Measurements from ENCODE around the gene SLC44A3.

Gene SLC44A3

GRCh38 chr1:94863297-94863911 is 43.2 kb downstream of the SLC44A3 start:
- H3K27me3 ChIP-seq (ENCODE audit: insufficient read depth, low read length), result no peaks in the 10 kb centered on the region
- no peak overlapping the region for H3K27ac ChIP-seq (ENCODE audit: low read length)
- H3K36me3 ChIP-seq (ENCODE audit: insufficient read depth, low read depth, low read length), result no peaks in the 10 kb centered on the region
- no peak overlapping the region; the same call in 1 of the 2 replicates for H3K9ac ChIP-seq (ENCODE audit: low read depth, low read length)
- H3K4me1 ChIP-seq (ENCODE audit: insufficient read depth, low read length), result peaks cover 51% of the 10 kb centered on the region
- no peaks in the 10 kb centered on the region for H3K9me3 ChIP-seq (ENCODE audit: insufficient read depth, low read depth, low read length)
- no peak overlapping the region; the same call in 1 of the 2 replicates for H3K4me3 ChIP-seq (ENCODE audit: low read length)

- Histone ChIP-seq H3K27ac (ENCODE audit: low read length) (no peak overlapping the region), H3K27me3 (ENCODE audit: insufficient read depth, low read length) (no peaks in the 10 kb centered on the region), H3K36me3 (ENCODE audit: insufficient read depth, low read depth, low read length) (no peaks in the 10 kb centered on the region), H3K4me3 (ENCODE audit: low read length) (peak overlapping the region; percentile 8; the same call in 1 of the 2 replicates), H3K9ac (ENCODE audit: low read depth, low read length) (peak overlapping the region; percentile 33; the same call in 1 of the 2 replicates), H3K4me1 (ENCODE audit: insufficient read depth, low read length) (peaks cover 51% of the 10 kb centered on the region), H3K9me3 (ENCODE audit: insufficient read depth, low read depth, low read length) (no peaks in the 10 kb centered on the region)
Measured at GRCh38 chr1:94863919-94864318, 43.8 kb downstream of the SLC44A3 start.

GRCh38 chr1:94864821-94865220 is 44.7 kb downstream of the SLC44A3 start:
- Histone ChIP-seq H3K4me1 (ENCODE audit: insufficient read depth, low read length) (peaks cover 56% of the 10 kb centered on the region), H3K27me3 (ENCODE audit: insufficient read depth, low read length) (no peaks in the 10 kb centered on the region), H3K9ac (ENCODE audit: low read depth, low read length) (peak overlapping the region; percentile 67; the same call in 1 of the 2 replicates), H3K9me3 (ENCODE audit: insufficient read depth, low read depth, low read length) (no peaks in the 10 kb centered on the region), H3K27ac (ENCODE audit: low read length) (peak overlapping the region; percentile 21), H3K4me3 (ENCODE audit: low read length) (peak overlapping the region; percentile 23), H3K36me3 (ENCODE audit: insufficient read depth, low read depth, low read length) (no peaks in the 10 kb centered on the region)

GRCh38 chr1:94865360-94865759 is 45.2 kb downstream of the SLC44A3 start:
- H3K27ac ChIP-seq (ENCODE audit: low read length), result peak overlapping the region; percentile 21
- H3K4me3 ChIP-seq (ENCODE audit: low read length), result peak overlapping the region; percentile 23; the same call in 1 of the 2 replicates
- H3K9ac ChIP-seq (ENCODE audit: low read depth, low read length), result peak overlapping the region; percentile 67; the same call in 1 of the 2 replicates
- H3K9me3 ChIP-seq (ENCODE audit: insufficient read depth, low read depth, low read length), result no peaks in the 10 kb centered on the region
- no peaks in the 10 kb centered on the region for H3K36me3 ChIP-seq (ENCODE audit: insufficient read depth, low read depth, low read length)
- H3K4me1 ChIP-seq (ENCODE audit: insufficient read depth, low read length), result peaks cover 56% of the 10 kb centered on the region
- H3K27me3 ChIP-seq (ENCODE audit: insufficient read depth, low read length), result no peaks in the 10 kb centered on the region

- peak overlapping the region; percentile 67; the same call in 1 of the 2 replicates for H3K9ac ChIP-seq (ENCODE audit: low read depth, low read length)
- no peaks in the 10 kb centered on the region for H3K9me3 ChIP-seq (ENCODE audit: insufficient read depth, low read depth, low read length)
- H3K36me3 ChIP-seq (ENCODE audit: insufficient read depth, low read depth, low read length), result no peaks in the 10 kb centered on the region
- peak overlapping the region; percentile 52 for H3K27ac ChIP-seq (ENCODE audit: low read length)
- no peak overlapping the region for H3K4me3 ChIP-seq (ENCODE audit: low read length)
- H3K4me1 ChIP-seq (ENCODE audit: insufficient read depth, low read length), result peaks cover 56% of the 10 kb centered on the region
- H3K27me3 ChIP-seq (ENCODE audit: insufficient read depth, low read length), result no peaks in the 10 kb centered on the region
Measured at GRCh38 chr1:94866164-94866807, 46.1 kb downstream of the SLC44A3 start.

GRCh38 chr1:94871031-94871430 is 50.9 kb downstream of the SLC44A3 start:
- Histone ChIP-seq H3K4me1 (ENCODE audit: insufficient read depth, low read length) (peaks cover 17% of the 10 kb centered on the region), H3K36me3 (ENCODE audit: insufficient read depth, low read depth, low read length) (no peaks in the 10 kb centered on the region), H3K27me3 (ENCODE audit: insufficient read depth, low read length) (no peaks in the 10 kb centered on the region), H3K9ac (ENCODE audit: low read depth, low read length) (no peak overlapping the region), H3K27ac (ENCODE audit: low read length) (no peak overlapping the region), H3K4me3 (ENCODE audit: low read length) (no peak overlapping the region), H3K9me3 (ENCODE audit: insufficient read depth, low read depth, low read length) (no peaks in the 10 kb centered on the region)

GRCh38 chr1:94872771-94873495 is 52.8 kb downstream of the SLC44A3 start:
- Histone ChIP-seq H3K27ac (ENCODE audit: low read length) (no peak overlapping the region), H3K27me3 (ENCODE audit: insufficient read depth, low read length) (no peaks in the 10 kb centered on the region), H3K4me3 (ENCODE audit: low read length) (no peak overlapping the region), H3K36me3 (ENCODE audit: insufficient read depth, low read depth, low read length) (no peaks in the 10 kb centered on the region), H3K9me3 (ENCODE audit: insufficient read depth, low read depth, low read length) (no peaks in the 10 kb centered on the region), H3K4me1 (ENCODE audit: insufficient read depth, low read length) (0 out of 2 replicates have a peak, but pooled peaks cover 5% of the 10 kb centered on the region), H3K9ac (ENCODE audit: low read depth, low read length) (no peak overlapping the region)

- H3K4me1 ChIP-seq (ENCODE audit: insufficient read depth, low read length), result 0 out of 2 replicates have a peak, but pooled peaks cover 5% of the 10 kb centered on the region
- H3K27me3 ChIP-seq (ENCODE audit: insufficient read depth, low read length), result no peaks in the 10 kb centered on the region
- no peak overlapping the region for H3K27ac ChIP-seq (ENCODE audit: low read length)
- no peak overlapping the region for H3K9ac ChIP-seq (ENCODE audit: low read depth, low read length)
- H3K36me3 ChIP-seq (ENCODE audit: insufficient read depth, low read depth, low read length), result no peaks in the 10 kb centered on the region
- no peaks in the 10 kb centered on the region for H3K9me3 ChIP-seq (ENCODE audit: insufficient read depth, low read depth, low read length)
- H3K4me3 ChIP-seq (ENCODE audit: low read length), result no peak overlapping the region
Measured at GRCh38 chr1:94873520-94874351, 53.6 kb downstream of the SLC44A3 start.

- Histone ChIP-seq H3K4me3 (ENCODE audit: low read length) (no peak overlapping the region), H3K4me1 (ENCODE audit: insufficient read depth, low read length) (0 out of 2 replicates have a peak, but pooled peaks cover under 1% of the 10 kb centered on the region), H3K27ac (ENCODE audit: low read length) (no peak overlapping the region), H3K9ac (ENCODE audit: low read depth, low read length) (no peak overlapping the region), H3K36me3 (ENCODE audit: insufficient read depth, low read depth, low read length) (no peaks in the 10 kb centered on the region), H3K27me3 (ENCODE audit: insufficient read depth, low read length) (no peaks in the 10 kb centered on the region), H3K9me3 (ENCODE audit: insufficient read depth, low read depth, low read length) (no peaks in the 10 kb centered on the region)
Measured at GRCh38 chr1:94874423-94874822, 54.3 kb downstream of the SLC44A3 start.

GRCh38 chr1:94875794-94876193 is 55.6 kb downstream of the SLC44A3 start:
- Histone ChIP-seq H3K9ac (ENCODE audit: low read depth, low read length) (no peak overlapping the region), H3K4me1 (ENCODE audit: insufficient read depth, low read length) (no peaks in the 10 kb centered on the region), H3K4me3 (ENCODE audit: low read length) (no peak overlapping the region), H3K27ac (ENCODE audit: low read length) (no peak overlapping the region), H3K27me3 (ENCODE audit: insufficient read depth, low read length) (no peaks in the 10 kb centered on the region), H3K36me3 (ENCODE audit: insufficient read depth, low read depth, low read length) (no peaks in the 10 kb centered on the region), H3K9me3 (ENCODE audit: insufficient read depth, low read depth, low read length) (no peaks in the 10 kb centered on the region)

- H3K36me3 ChIP-seq (ENCODE audit: insufficient read depth, low read depth, low read length), result no peaks in the 10 kb centered on the region
- no peak overlapping the region for H3K27ac ChIP-seq (ENCODE audit: low read length)
- H3K27me3 ChIP-seq (ENCODE audit: insufficient read depth, low read length), result no peaks in the 10 kb centered on the region
- no peak overlapping the region for H3K4me3 ChIP-seq (ENCODE audit: low read length)
- H3K9ac ChIP-seq (ENCODE audit: low read depth, low read length), result no peak overlapping the region
- no peaks in the 10 kb centered on the region for H3K4me1 ChIP-seq (ENCODE audit: insufficient read depth, low read length)
- H3K9me3 ChIP-seq (ENCODE audit: insufficient read depth, low read depth, low read length), result no peaks in the 10 kb centered on the region
Measured at GRCh38 chr1:94876362-94876761, 56.2 kb downstream of the SLC44A3 start.

Measured in iPS-20b (cell line).